ENCODE measurements around the gene LRRC3C.

The LRRC3C gene

DNA sequence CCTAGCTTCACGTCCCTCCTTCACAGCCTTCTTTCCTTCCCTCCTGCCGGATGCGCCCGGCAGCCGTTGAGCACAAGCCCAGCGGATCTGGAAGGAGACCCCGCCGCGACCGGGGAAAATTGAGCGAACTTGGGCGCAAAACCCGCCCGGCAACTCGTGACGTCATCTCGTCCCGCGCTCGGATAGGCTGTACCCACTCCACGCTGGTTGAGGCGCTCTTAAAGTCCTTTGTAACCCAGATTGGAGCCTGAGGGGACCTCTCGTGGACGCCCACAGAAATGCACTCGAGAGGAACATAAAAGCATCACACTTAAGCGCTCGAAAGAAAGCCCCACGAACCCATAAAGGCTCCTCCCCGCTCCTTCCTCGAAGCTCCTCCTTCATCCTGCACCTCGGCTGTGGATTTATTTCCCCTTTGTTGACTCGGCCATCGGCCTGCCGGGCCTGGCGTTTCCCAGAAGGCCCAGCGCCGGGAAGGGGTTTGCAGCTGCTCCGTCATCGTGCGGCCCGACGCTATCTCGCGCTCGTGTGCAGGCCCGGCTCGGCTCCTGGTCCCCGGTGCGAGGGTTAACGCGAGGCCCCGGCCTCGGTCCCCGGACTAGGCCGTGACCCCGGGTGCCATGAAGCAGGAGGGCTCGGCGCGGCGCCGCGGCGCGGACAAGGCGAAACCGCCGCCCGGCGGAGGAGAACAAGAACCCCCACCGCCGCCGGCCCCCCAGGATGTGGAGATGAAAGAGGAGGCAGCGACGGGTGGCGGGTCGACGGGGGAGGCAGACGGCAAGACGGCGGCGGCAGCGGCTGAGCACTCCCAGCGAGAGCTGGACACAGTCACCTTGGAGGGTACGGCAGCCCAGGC is 53.0 kb downstream of the LRRC3C start, which contains the start of gene PSMD3:
Gene PSMD3 (plus strand): TSS at position 457 of the 856 bp plus-strand sequence. CDS start 164 bp downstream, at position 621.
- DNase-seq, result peak; percentile 98

DNA sequence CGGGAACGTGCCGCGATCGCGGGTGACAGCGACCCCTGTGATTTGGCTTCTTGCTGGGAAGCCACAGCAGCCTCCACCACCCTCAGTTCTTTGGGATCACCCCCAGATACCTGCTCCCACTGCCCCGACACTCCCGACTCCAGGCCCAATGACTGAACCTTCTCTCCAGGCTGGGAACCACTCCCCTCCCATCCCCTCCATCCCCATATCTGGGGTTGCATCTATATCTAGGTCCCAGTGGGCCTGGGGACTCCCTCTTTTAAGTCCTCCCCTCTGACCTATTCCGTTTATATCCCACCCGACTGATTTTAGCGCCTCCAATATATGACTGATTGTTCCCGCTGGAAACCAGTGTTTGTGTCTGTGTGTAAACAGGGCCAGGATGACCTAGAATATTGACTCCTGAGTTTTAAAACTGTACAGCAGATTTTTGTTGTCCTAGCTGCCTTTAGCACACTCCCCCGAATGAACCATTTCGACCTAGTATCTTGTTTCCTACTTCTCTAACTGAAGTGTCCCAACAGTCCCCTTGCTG is 53.7 kb downstream of the LRRC3C start:
- no peak for DNase-seq

DNA sequence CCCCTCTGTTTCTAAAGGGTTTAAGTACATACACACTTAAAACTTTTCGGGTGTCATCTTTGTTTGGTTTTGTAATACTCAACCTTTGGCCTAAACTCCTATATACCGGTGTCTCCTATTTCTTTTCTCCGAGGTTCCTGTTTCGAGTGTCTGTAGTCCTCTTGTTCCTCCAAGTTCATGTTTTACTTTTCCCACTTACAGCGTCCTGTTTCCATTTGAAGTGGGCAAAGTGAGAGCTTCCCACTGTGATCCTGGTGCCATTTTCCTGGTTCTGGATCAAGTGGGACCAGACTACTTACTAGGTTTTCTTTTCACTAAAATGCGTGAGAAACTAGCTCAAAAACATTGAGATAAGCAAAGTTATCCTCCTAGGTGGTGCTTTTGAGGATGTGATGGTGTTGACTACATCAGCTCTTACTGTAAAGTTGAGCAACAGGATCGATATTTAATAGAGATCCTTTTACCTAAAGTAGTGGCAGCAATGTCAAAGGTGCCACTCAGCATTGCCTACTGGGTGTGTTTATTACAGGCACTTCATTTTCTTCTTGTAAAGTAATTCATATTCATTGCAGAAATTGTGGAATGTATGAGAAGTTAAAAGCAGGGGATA is 54.3 kb downstream of the LRRC3C start:
- no peak for DNase-seq

DNA sequence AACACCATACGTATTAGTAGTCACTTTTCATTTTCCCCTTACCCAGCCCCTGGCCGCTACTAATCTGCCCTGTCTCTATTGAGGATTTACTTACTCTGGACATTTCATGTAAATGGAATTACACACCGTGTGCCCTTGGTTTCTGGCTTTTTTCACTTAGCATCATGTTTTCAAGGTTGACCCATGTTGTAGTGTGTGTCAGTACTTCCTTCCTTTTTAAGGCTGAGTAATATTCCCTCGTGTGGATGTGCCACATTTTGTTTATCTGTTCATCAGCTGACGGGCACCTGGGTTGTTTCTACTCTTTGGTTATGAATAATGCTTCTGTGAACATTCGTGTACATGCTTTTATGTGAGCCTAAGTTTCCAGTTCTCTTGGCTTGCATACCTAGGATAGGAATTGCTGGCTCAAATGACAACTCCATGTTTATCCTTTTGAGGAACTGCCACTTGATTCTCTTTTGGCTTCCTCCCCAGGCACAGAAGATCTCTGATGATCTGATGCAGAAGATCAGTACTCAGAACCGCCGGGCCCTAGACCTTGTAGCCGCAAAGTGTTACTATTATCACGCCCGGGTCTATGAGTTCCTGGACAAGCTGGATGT is 60.8 kb downstream of the LRRC3C start:
- no peak for DNase-seq

DNA sequence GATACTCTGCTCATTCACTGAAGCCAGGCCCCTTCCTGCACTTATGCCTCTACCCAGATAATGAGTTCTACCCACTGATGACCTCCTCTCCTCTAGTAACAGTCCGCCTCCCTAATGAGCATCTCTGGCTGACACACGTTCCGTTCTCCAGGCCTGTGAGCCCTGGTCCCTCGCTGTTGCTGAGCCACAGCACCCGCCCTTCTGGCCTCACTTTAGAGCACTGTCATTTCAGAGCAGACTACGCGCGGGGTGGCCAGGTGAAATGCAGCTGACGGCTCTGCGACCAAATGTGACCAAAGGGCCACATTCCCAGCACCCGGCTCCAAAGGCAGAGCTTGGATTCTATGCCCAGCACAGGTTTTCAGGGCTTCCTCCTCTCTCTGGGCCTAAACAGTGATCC is 66.9 kb downstream of the LRRC3C start:
- no peak for DNase-seq
